GM12878 (cell line): ENCODE data around the gene MGLL. TPM values are rescaled to one million over a fixed set of nuclear protein-coding genes. Genes with fewer than 3 reads are reported as not detected.

Experiments
- ATF3 ChIP-seq: IDR thresholded peaks from 2 replicates; pipeline ENCODE4 v1.6.1; 2011; ENCODE audit warnings: low read depth, mild to moderate bottlenecking, low read length, moderate library complexity, borderline replicate concordance; ENCODE audit errors: extremely low read depth
- BCL3 ChIP-seq: IDR thresholded peaks from 2 replicates; pipeline ENCODE4 v1.6.1; 2011; ENCODE audit warnings: borderline replicate concordance, low read depth, mild to moderate bottlenecking, moderate library complexity, low read length; ENCODE audit not compliant: insufficient read depth, poor library complexity, severe bottlenecking
- CBX5 ChIP-seq: sonication (generic); IDR thresholded peaks from 2 replicates; pipeline ENCODE4 v1.6.1; 2016; ENCODE audit warnings: low read depth, moderate library complexity, mild to moderate bottlenecking, inconsistent platforms
- CHD2 ChIP-seq: IDR thresholded peaks from 2 replicates; pipeline ENCODE4 v1.6.1; 2011; ENCODE audit warnings: low read depth, low read length, improper control_type of control experiment, borderline replicate concordance
- ESRRA ChIP-seq: IDR thresholded peaks from 2 replicates; pipeline ENCODE4 v1.6.1; 2012; ENCODE audit warnings: mild to moderate bottlenecking, low read length, improper control_type of control experiment
- IRF3 ChIP-seq: fragments of 450-650 bp; IDR thresholded peaks from 2 replicates; pipeline ENCODE4 v1.6.1; 2014; ENCODE audit warnings: mild to moderate bottlenecking
- MYB ChIP-seq: fragments of 150-350 bp; IDR thresholded peaks from 2 replicates; pipeline ENCODE4 v1.6.1; 2014; ENCODE audit warnings: mild to moderate bottlenecking, low read depth, low read length, borderline replicate concordance
- NFYB ChIP-seq: IDR thresholded peaks from 2 replicates; pipeline ENCODE4 v1.6.1; 2011; ENCODE audit warnings: low read depth, mild to moderate bottlenecking, low read length, improper control_type of control experiment, moderate library complexity; ENCODE audit not compliant: insufficient read depth
- PRDM15 ChIP-seq: fragments of 450-650 bp; formaldehyde crosslinking; IDR thresholded peaks from 2 replicates; pipeline ENCODE4 v1.4.0; 2020; ENCODE audit warnings: mild to moderate bottlenecking, moderate library complexity
- RAD21 ChIP-seq: IDR thresholded peaks from 2 replicates; pipeline ENCODE4 v1.6.1; 2011; ENCODE audit warnings: mild to moderate bottlenecking, low read depth, low read length, moderate library complexity; ENCODE audit not compliant: insufficient read depth
- SIN3A ChIP-seq: IDR thresholded peaks from 2 replicates; pipeline ENCODE4 v1.6.1; 2012; ENCODE audit warnings: low read depth, low read length, improper control_type of control experiment
- SMARCA5 ChIP-seq: fragments of 450-650 bp; IDR thresholded peaks from 2 replicates; pipeline ENCODE4 v1.6.1; 2017; ENCODE audit warnings: mild to moderate bottlenecking
- TARDBP ChIP-seq: IDR thresholded peaks from 2 replicates; pipeline ENCODE4 v1.6.1; 2016; ENCODE audit warnings: borderline replicate concordance
- TBL1XR1 ChIP-seq: IDR thresholded peaks from 2 replicates; pipeline ENCODE4 v1.6.1; 2012; ENCODE audit warnings: low read depth, low read length, improper control_type of control experiment
- ZBED1 ChIP-seq: IDR thresholded peaks from 2 replicates; pipeline ENCODE4 v1.6.1; 2016; ENCODE audit warnings: borderline replicate concordance
- ZNF274 ChIP-seq: IDR thresholded peaks from one replicate; pipeline ENCODE4 v1.8.0; 2011; ENCODE audit not compliant: insufficient read length, insufficient read depth
- ZNF384 ChIP-seq: IDR thresholded peaks from 2 replicates; pipeline ENCODE4 v1.6.1; 2012; ENCODE audit warnings: low read depth, mild to moderate bottlenecking, low read length, improper control_type of control experiment, borderline replicate concordance
- ZNF687 ChIP-seq: fragments of 450-650 bp; IDR thresholded peaks from 2 replicates; pipeline ENCODE4 v1.6.1; 2017; ENCODE audit warnings: mild to moderate bottlenecking, moderate library complexity
- polyA plus RNA-seq, 11 experiments: library from polyadenylated mRNA; depleted of rRNA in 4 of 11; unstranded in 6 of 11; stranded (reverse) in 5 of 11; fragments of >200 nt; fragmentation: Nextera tagmentation in 4 of 11; fragmentation: Illumina TruSeq in 1 of 11; extraction: Ambion mirVana in 4 of 11; extraction: Trizol in 1 of 11; gene quantifications; 1 replicate in 1 of 11; 2 replicates in 10 of 11; pipeline versions ENCODE4 v1.2.1 to v1.2.3, GENCODE V29; 2011 to 2016; ENCODE audit warnings: inconsistent platforms in 2 of 11, missing spikeins in 2 of 11, low read depth in 1 of 11
- total RNA-seq, 4 experiments: library from RNA; depleted of rRNA in 3 of 4; stranded (reverse); fragments of >200 nt in 3 of 4; fragmentation: Illumina TruSeq in 1 of 4; extraction: Trizol in 1 of 4; gene quantifications; 2 replicates each; pipeline versions ENCODE4 v1.2.1 to v1.2.3, GENCODE V29; 2013 to 2021

MGLL gene
- total and polyA plus RNA-seq, 10 of the 15 experiments (the other 5 are each of a cell fraction or from before 2014, with no cell fraction given), result 44.9 to 177 (median 72.9) TPM

GRCh38 chr3:127735767-127736693 lies 86.3 kb downstream of the MGLL start (continued):
- TF ChIP-seq ZNF687 (no peak), CHD2 (no peak), NFYB (no peak), ZNF384 (peak; percentile 19; the same call in 1 of the 2 replicates), ZNF274 (no peak), ATF3 (no peak), RAD21 (no peak), ESRRA (no peak), PRDM15 (CRISPR knock-in tag) (no peak), SMARCA5 (no peak), BCL3 (no peak), IRF3 (no peak), CBX5 (no peak; the same call in 1 of the 2 replicates), ZBED1 (peak; percentile 80; the same call in 1 of the 2 replicates), MYB (no peak), TBL1XR1 (no peak), SIN3A (no peak), TARDBP (no peak)
